ENCODE results near the gene CCDC117.
"Not testable (repeated sequence)": the region's sequence is repeated elsewhere in the genome, so short reads cannot be mapped to it uniquely, and the experiment has no call there.

The CCDC117 gene

GRCh38 chr22:28801845-28802594 is 29.5 kb downstream of the CCDC117 start:
- DNase-seq (ENCODE audit: low spot score): no peak

DNA sequence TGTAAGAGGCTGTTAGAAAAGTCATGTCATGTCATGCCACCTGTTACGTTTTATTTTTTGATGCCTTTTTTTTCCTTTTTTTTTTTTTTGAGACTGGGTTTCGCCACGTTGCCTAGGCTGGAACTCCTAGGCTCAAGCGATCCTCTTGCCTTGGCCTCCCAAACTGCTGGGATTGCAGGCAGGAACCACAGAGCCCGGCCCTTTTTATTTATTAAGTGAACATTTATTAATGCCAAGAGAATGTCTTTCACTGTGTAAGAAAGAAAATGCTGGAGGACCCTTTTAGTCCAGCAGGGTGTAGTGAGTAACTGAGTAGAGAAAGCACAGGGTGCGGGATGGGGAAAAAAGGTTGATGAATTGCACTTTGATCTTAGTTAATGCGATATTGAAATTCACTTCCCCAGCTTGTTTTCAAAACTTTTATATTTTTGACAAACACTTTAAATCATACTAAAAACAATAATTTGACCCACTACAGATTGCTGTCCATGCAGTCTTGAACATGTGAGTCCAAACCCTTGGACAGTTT is 30.2 kb downstream of the CCDC117 start:
- no peak for DNase-seq (ENCODE audit: low spot score)

DNA sequence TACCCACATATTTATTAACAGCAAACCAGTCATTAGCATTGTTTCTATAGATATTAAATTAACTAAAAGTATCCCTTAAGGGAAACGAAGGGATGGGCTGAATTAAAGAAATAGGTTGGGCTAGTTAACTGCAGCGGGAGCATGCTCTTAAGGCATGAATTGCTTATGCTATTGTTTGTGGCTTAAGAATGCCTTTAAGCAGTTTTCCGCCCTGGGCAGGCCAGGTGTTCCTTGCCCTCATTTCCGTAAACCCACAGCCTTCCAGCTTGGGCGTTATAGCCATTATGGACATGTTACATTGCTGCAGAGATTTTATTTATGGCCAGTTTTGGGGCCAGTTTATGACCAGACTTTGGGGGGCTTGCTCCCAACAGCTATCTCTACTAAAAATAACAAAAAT is 32.9 kb downstream of the CCDC117 start:
- DNase-seq (ENCODE audit: low spot score): not testable (repeated sequence)

DNA sequence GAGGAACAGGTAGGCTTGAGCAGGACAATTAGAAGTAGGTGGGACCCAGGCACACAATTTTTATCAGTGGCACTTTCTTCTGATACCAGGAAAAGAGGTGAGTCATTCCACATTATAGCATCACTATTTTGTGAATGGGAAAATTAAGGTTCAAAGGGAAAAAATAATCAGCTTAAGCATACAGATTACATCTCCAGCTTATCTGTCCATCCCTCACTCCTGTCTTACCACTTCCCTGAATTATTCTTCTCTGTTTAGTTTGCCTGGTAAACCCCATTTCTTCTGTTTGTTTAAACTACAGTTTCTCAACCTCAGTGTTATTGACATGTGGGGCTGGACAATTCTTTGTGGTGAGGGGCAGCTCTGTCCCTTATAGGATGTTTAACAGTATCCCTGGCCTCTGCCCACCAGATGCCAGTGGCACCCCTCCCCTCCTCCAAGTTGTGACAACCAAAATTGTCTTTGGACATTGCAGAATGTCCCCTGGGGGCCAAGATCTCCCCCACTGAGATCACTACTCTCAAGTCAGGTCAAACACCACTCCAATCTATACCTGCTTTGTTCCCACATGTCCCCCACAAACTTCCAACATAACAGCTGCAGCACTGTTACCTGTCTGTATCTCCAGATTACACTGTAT is 36.3 kb downstream of the CCDC117 start:
- DNase-seq (ENCODE audit: low spot score): no peak

- peak; percentile 32 for DNase-seq (ENCODE audit: low spot score)
These were observed 38.5 kb downstream of the CCDC117 start for GRCh38 chr22:28810821-28811491.

DNA sequence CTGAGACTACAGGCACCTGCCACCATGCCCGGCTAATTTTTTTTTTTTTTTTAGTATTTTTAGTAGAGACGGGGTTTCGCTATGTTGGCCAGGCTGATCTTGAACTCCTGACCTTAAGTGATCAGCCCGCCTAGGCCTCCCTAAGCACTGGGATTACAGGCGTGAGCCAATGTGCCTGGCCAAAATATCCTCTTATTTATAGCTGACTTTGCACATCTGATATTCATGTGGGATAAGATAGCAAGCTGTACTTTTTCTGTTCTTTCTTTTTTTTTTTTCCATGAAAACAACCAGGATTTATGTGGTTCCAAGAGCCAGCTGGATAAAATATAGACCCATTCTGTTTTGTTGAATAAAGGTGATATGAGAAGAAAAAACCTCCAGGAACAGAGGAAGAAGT is 40.0 kb downstream of the CCDC117 start:
- DNase-seq (ENCODE audit: low spot score): no peak

DNA sequence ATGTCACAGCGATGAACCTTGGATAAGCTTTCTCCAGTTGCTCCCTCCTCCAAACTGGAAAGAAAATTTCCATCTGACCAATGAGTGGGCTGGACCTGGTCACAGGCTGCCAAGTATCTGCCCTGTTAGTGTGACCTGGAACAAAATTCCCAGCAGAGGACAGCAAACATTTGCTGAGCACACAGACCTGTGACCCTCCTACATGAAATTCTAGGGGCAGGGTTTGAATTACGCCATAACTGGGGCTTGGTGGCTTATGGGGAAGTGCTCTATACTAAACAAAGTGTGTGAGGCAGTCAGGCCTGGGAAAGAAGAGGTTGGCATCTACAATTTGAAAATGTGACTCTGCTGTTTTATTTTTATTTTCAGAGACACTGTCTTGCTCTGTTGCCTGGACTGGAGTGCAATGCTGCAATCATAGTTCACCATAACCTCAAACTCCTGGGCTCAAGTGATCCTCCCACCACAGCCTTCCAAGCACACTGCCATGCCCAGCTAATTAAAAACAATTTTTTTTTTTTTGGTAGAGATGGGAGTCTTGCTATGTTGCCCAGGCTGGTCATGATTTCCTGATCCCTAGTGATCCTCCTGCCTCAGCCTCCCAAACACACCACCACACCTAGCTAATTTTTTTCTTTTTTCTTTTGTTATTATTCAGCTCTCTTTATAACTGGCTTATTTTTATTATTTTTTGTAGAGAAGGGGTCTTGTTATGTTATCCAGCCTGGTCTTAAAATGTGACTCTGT is 41.5 kb downstream of the CCDC117 start:
- DNase-seq (ENCODE audit: low spot score): no peak

GRCh38 chr22:28815111-28815510 is 42.6 kb downstream of the CCDC117 start:
- DNase-seq (ENCODE audit: low spot score): no peak

DNA sequence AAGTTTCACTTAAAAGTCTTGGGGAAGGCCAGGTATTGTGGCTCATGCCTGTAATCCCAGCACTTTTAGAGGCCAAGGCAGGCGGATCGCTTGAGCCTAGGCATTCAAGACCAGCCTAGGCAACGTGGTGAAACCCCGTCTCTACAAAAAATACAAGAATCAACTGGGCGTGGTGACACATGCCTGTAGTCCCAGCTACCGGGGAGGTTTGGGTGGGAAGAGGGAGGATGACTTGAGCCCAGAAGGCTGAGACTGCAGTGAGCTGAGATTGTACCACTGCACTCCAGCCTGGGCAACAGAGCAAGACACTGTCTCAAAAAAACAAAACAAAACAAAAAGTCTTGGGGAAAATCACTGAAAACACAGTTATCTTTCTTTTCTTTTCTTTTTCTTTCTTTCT is 43.2 kb downstream of the CCDC117 start:
- DNase-seq (ENCODE audit: low spot score): no peak

GRCh38 chr22:28817064-28817463 is 44.6 kb downstream of the CCDC117 start:
- DNase-seq (ENCODE audit: low spot score): no peak

GRCh38 chr22:28817919-28818859 is 45.7 kb downstream of the CCDC117 start:
- no peak for DNase-seq (ENCODE audit: low spot score)

DNA sequence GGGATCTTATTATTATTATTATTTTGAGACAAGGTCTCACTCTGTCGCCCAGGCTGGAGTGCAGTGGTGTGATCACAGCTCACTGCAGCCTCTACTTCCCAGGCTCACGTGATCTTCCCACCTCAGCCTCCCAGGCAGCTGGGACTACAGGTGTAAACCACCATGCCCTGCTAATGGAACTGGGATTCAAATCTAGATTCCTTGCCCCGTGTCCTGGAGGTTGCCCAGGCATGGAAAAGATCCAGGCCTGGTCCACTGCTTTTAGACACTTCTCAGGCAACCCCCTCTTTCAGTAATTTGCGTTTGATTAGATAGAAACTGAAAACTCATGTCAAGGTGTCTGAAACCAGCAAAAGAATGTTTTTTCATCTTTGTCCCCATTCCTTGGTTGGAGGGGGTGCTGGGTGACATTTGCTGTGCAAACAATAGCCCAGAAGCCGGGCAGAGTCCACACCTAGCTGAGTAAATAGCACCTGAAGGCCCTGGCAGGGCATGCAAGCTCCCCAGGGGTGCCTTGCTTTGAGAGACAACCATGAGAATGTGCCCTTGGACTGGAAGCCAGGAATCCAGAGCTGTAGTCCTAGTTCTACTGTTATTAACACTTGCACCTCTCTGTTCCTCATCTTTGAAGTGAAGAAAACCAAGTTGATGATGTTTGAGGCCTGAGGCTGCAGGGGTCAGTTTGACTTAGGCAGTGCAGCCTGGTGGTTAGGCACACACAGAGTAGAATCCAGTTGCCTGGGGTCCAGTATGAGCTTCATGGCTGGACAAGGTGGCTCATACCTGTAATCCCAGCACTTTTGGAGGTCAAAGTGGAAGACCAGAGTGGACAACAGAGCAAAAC is 47.0 kb downstream of the CCDC117 start:
- no peak for DNase-seq (ENCODE audit: low spot score)

GRCh38 chr22:28820885-28821284 is 48.4 kb downstream of the CCDC117 start:
- no peak for DNase-seq (ENCODE audit: low spot score)

DNA sequence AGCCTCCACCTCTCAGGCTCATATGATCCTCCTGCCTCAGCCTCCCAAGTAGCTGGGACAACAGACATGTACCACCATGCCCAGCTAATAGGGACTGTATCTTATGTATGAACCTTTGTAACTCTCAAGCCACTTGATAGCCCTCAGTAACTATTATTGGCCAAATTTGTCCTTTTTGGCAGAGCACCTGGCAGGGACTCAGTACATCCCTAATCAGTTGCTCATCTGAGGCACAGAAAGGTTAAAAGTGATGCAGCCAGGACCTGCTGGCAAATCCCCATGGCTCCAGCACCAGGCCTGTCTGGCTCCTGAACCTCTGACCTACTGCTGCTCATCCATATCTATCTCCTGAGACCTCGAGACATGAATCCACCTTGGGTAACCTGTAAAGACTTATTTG is 49.0 kb downstream of the CCDC117 start:
- no peak for DNase-seq (ENCODE audit: low spot score)

DNA sequence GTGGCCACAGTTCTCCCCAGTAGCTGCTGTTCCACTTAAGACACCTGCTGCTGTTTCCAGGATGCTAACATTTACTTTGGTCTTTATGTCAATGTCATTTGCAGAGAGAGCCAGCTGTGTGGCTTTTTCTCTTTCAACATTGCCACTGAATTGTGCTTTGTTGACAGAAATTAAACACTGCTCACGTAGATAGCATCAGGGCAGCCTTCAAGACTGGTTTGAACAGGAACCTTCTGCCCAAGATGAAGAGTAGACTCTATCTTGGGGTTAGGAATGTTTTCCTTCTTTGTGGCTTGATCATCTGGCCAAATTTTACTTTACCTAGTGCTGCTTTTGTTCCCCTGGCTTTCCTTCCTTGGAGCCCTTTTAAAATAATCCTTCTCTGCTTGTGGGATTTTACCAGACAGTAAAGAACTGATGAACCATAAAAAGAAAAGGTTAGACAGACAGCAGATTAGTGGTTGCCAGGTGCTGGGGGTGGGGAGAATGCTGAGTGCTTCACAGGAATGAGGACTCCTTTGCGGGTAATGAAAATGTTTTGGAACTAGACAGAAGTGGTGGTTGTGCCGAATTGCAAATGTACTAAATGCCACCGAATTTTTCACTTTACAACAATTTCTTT is 50.5 kb downstream of the CCDC117 start:
- no peak for DNase-seq (ENCODE audit: low spot score)

GRCh38 chr22:28824455-28824854 is 52.0 kb downstream of the CCDC117 start:
- DNase-seq (ENCODE audit: low spot score): not testable (repeated sequence)

GRCh38 chr22:28826430-28826829 is 53.9 kb downstream of the CCDC117 start:
- not testable (repeated sequence) for DNase-seq (ENCODE audit: low spot score)

- no peak for DNase-seq (ENCODE audit: low spot score)
These were observed 54.4 kb downstream of the CCDC117 start for GRCh38 chr22:28826921-28827320.

- peak; percentile 63 for DNase-seq (ENCODE audit: low spot score)
These were observed 57.1 kb downstream of the CCDC117 start for GRCh38 chr22:28829358-28830181.
